GM21423 (cell line): ENCODE measurements around the gene CCL23.

ENCODE experiments used
- ATAC-seq: cut with Tn5 transposase; IDR thresholded peaks from one replicate; pipeline ENCODE4 v1.9.1; 2021; ENCODE audit warnings: mild to moderate bottlenecking, moderate library complexity; ENCODE audit not compliant: unreplicated experiment

CCL23 gene

GRCh38 chr17:35972066-35972465 is 45.7 kb downstream of the CCL23 start:
- no peak for ATAC-seq

- no peak for ATAC-seq
Observed at GRCh38 chr17:35969558-35970380, 48.0 kb downstream of the CCL23 start.

GRCh38 chr17:35968520-35969054 is 49.2 kb downstream of the CCL23 start:
- ATAC-seq: no peak

GRCh38 chr17:35965272-35965671 is 52.5 kb downstream of the CCL23 start:
- ATAC-seq: no peak

- no peak for ATAC-seq
Observed at GRCh38 chr17:35963663-35964062, 54.1 kb downstream of the CCL23 start.
